Mucosa of descending colon (tissue), 3 donors: ENCODE results near the gene CDK5RAP3. TPM values are rescaled to one million over a fixed set of nuclear protein-coding genes. Genes with fewer than 3 reads are reported as not detected.

ENCODE experiments used
- ATAC-seq: fragments of 200-7000 bp; cut with Tn5 transposase; one replicate; pipeline ENCODE4 v1.9.1; 2020; ENCODE audit warnings: mild to moderate bottlenecking, moderate library complexity
- DNase-seq, 3 donors: peaks; one replicate each; pipeline ENCODE4 v3.0.0-alpha.2; 2020
- H3K36me3 ChIP-seq: fragments of 200-600 bp; one replicate; pipeline ENCODE4 v1.8.0; 2021; ENCODE audit warnings: low read depth, mild to moderate bottlenecking
- H3K4me1 ChIP-seq: fragments of 200-600 bp; one replicate; pipeline ENCODE4 v1.8.0; 2021; ENCODE audit warnings: low read depth, mild to moderate bottlenecking
- H3K4me3 ChIP-seq: fragments of 200-600 bp; one replicate; pipeline ENCODE4 v1.8.0; 2021; ENCODE audit warnings: mild to moderate bottlenecking
- H3K9me3 ChIP-seq: fragments of 200-600 bp; one replicate; pipeline ENCODE4 v1.8.0; 2021; ENCODE audit warnings: mild to moderate bottlenecking
- intact Hi-C, 2 donors: fragments of 100-400 bp; cut with DNase I in 1 of 2; cut with micrococcal nuclease in 1 of 2; formaldehyde crosslinking; loops; one replicate each; pipeline versions ENCODE4 v1.11.0 to v1.11.1; 2022; cut with DNase I, micrococcal nuclease
- total RNA-seq, 3 donors: library from RNA; stranded (reverse); fragmentation: NEBNext Ultra II Directional in 2 of 3; extraction: Animal tissue kit (Norgen Biotek cat#: 25700) in 2 of 3; gene quantifications; one replicate each; pipeline versions ENCODE4 v1.2.1 to v1.2.4, GENCODE V29; 2021 to 2023
- TF ChIP-seq, protein P1 (sequence below): fragments of 200-600 bp; IDR thresholded peaks from one replicate; pipeline ENCODE4 v1.8.0; 2022; ENCODE audit warnings: antibody characterized with exemption, mild to moderate bottlenecking
- donor health status: DM: no; HTN: no; CAD: no; lungs with moderate emphysema.
- donor health status: DM: no; HTN: no; CAD: no.
- donor health status: DM: no; HTN: yes; CAD: no.

CDK5RAP3 gene
- total RNA-seq, 3 donors from 2014 or later = 136 to 215 (median 163) TPM

DNA sequence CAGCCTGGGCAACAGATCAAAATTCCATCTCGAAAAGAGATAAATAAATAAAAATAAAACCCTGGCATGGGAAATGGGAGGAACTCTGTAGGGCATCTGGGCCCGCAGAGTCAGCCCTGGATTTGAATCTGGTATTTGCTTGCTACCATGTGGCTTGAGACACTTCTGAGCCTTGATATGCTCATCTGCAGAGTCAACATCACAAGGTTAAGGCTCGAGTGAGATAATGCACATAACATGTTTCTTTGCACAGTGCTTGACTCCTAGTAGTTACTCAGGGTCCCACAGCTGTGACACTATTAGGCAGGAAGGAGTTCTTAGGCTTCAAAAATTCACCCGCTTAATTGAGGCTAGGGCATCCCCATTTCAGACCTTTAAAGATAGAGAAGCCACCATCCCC is 21.3 kb downstream of the CDK5RAP3 start:
- ATAC-seq (no peak), DNase-seq (no peak)
- TF ChIP-seq, protein P1, sequence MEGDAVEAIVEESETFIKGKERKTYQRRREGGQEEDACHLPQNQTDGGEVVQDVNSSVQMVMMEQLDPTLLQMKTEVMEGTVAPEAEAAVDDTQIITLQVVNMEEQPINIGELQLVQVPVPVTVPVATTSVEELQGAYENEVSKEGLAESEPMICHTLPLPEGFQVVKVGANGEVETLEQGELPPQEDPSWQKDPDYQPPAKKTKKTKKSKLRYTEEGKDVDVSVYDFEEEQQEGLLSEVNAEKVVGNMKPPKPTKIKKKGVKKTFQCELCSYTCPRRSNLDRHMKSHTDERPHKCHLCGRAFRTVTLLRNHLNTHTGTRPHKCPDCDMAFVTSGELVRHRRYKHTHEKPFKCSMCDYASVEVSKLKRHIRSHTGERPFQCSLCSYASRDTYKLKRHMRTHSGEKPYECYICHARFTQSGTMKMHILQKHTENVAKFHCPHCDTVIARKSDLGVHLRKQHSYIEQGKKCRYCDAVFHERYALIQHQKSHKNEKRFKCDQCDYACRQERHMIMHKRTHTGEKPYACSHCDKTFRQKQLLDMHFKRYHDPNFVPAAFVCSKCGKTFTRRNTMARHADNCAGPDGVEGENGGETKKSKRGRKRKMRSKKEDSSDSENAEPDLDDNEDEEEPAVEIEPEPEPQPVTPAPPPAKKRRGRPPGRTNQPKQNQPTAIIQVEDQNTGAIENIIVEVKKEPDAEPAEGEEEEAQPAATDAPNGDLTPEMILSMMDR = no peak
- H3K4me3 ChIP-seq = no peak overlapping the region
- intact Hi-C loops = no loop called here
- H3K4me1 ChIP-seq = no peaks in the 10 kb centered on the region
- no peaks in the 10 kb centered on the region for H3K36me3 ChIP-seq
- no peaks in the 10 kb centered on the region for H3K9me3 ChIP-seq

DNA sequence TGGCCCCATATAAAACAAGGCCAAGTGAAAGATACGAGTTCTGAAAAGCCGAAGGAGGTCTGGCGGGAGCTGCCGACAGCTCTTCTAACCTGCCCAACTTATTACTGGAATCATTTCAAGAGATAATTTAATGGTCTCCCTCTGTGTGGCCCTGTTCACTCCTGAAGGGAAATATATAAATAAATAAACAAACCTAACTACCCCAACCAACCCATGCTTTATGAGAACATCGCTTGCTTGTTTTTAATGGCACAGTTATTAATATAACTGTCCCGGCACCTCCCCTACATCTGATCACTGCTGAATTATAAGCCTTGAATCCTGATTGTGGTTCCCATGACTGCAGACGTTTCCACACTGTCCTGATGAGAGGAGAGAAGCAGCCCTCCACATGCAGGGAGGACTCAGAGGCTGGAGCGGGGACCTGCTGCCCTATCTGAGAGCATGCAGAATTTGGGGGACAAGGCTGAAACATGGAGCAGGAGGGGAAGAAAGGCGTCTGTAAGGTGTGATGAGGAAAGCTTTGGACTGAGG is 22.2 kb downstream of the CDK5RAP3 start:
- Histone ChIP-seq H3K4me3 (no peak overlapping the region), H3K4me1 (no peaks in the 10 kb centered on the region), H3K36me3 (no peaks in the 10 kb centered on the region), H3K9me3 (no peaks in the 10 kb centered on the region)
- ATAC-seq = no peak
- TF ChIP-seq, protein P1 = no peak
- intact Hi-C loops = no loop called here
- no peak for DNase-seq

DNA sequence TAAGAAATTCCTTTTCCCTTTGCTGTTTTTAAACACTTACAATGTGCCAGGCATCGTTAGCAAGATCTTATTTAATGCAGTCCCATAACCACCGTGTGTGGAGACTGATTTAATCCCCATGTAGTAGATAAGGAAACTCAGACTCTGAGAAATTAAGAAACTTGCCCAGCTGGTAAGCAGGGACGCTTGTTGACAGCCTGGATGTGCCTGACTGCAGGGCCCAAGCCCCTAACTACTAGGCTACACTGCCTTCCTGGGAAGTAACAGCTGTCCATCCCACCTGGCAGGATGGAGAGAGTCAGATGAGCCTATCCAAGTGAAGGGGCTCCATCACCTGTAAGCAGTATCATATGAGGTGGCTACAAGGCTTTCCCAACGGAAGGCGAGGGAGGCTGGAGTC is 23.1 kb downstream of the CDK5RAP3 start:
- TF ChIP-seq, protein P1 = no peak
- intact Hi-C loops = no loop called here
- H3K4me1 ChIP-seq = no peaks in the 10 kb centered on the region
- no peaks in the 10 kb centered on the region for H3K9me3 ChIP-seq
- H3K4me3 ChIP-seq = no peak overlapping the region
- ATAC-seq (no peak), DNase-seq (no peak)
- no peaks in the 10 kb centered on the region for H3K36me3 ChIP-seq

DNA sequence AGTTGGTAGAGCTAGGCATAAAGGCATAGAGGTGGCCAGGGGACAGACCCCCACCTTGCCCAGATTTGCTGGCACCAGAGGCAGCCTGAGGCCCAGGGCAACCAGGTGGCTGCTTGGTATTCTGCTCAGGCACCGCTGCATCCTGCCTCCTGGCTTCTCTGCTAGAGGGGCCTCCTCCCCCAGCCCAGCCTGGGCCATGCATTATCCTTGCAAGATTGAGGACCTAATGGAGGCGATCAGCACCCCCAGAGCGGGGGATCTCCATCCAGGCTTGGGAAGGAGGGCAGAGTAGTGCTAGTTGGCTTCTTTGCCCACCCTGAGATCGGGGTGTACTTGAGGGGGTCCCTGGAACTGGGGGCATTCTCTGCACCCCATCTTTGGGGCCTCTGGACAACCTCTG is 23.8 kb downstream of the CDK5RAP3 start:
- intact Hi-C loops = no loop called here
- no peak for ATAC-seq
- H3K4me1 ChIP-seq = no peaks in the 10 kb centered on the region

DNA sequence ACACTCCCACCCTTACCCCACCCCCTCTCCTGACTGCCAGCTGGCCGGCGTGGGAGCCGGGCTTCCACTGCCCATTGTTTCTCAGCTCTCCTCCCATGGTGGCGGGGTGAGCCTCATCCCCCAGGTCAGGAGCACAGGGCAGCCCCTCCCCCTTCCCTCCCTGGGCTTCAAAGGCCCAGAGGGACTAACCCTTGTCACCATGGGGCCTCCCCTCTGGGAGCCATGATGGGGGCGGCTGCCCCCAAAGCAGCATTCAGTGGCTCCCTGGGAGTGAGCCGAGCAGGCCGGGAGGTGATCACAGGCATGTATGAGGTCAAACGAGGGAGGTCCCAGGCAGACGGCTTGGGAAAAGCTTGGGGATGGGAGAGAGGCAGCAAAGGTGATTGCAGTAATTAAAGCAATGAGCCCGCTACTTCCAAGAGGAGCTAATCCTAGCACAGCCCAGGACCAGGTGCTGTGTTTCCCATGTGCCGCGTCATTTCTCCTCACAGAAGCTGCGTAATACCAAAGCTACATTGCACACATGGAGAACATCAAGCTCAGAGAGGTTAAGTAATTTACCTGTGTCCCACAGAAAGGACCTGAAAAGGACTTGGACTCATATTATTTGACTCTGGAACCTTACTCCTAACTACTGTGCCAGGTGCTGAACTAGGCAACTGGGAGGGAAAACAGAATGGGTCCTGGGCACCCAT is 24.5 kb downstream of the CDK5RAP3 start:
- intact Hi-C loops = no loop called here
- TF ChIP-seq, protein P1 = no peak

More for the DNA sequence above, 23.8 kb downstream of the CDK5RAP3 start:
- DNase-seq = no peak
- H3K4me3 ChIP-seq = no peak overlapping the region
- H3K9me3 ChIP-seq = no peaks in the 10 kb centered on the region
- TF ChIP-seq, protein P1 = no peak
- no peaks in the 10 kb centered on the region for H3K36me3 ChIP-seq

More for the DNA sequence above, 24.5 kb downstream of the CDK5RAP3 start:
- no peaks in the 10 kb centered on the region for H3K9me3 ChIP-seq
- H3K36me3 ChIP-seq = no peaks in the 10 kb centered on the region
- DNase-seq (no peak), ATAC-seq (no peak)
- no peaks in the 10 kb centered on the region for H3K4me1 ChIP-seq
- H3K4me3 ChIP-seq = no peak overlapping the region
